Stimulated activated CD4-positive, alpha-beta T cell treated with anti-CD3 and anti-CD28 coated beads, TNF-alpha, amount 100 ng/mL, for 24 hours (primary cell): ENCODE data around the gene PRRC2B.
A peak's percentile ranks its signal among the peaks of the same experiment; 100 is the strongest.

ENCODE experiments used
- DNase-seq, 3 experiments: peaks; one replicate each; pipeline ENCODE4 v3.0.0-alpha.2; 2020; ENCODE audit warnings: low read depth in 3 of 3

Gene PRRC2B

DNA sequence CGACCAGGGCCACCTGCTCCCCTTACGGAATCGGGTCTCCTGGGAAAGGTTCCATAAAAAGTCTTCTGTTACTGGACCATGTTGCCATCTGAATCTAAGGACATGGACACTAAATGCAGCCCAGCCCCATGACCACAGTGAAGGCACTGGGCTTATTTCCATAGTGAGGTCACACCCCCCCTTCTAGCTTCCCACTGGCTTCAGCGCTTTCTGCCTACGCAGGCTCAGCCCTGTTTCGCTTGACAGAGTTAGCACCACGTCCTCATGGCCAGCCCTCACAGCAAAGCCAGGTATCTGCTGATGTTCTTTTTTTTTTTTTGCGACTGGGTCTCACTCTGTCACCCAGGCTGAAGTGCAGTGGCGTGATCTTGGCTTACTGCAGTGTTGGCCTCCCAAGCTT, 123.0 kb downstream of the PRRC2B start:
- DNase-seq: no peak

DNA sequence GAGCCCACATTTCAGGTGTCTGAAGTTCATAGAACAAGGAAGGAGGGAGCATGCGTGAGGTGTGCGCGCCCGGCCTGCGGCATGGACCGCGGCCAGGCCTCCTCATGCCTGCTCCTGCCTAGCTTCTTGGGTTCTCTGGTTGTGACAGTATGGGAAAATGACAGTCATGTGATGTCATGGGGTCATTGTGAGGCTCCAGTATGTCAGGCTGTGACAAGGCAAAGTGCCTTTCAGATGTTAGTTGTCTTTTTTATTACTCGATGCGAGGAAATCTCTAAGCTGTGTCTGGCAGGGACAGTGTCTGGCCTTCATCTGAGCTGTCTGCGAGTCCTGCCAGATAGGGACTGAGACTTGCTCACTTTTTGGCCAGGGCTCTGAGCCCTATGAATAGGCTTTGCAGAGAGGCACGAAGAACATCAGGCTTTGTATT, 123.9 kb downstream of the PRRC2B start:
- DNase-seq: no peak

DNA sequence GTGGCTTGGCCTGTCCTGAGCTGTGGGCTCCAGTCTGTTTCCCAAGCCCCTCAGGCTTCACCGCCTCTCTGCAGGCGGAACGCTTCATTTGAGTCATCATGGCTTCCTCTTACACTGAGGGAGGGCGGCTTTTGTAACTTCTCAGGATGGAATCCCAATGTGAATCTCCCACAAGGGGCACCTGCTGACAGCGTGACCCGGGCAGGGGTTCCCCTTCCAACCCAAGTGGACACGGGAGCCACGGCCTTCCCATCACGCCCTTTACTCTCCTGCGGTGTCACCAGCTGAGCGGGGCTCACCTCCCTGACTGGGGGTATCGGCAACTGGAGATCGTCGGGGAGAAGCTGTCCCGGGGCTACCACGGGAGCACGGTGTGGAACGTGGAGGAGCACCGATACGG, 124.7 kb downstream of the PRRC2B start:
- no peak for DNase-seq

DNA sequence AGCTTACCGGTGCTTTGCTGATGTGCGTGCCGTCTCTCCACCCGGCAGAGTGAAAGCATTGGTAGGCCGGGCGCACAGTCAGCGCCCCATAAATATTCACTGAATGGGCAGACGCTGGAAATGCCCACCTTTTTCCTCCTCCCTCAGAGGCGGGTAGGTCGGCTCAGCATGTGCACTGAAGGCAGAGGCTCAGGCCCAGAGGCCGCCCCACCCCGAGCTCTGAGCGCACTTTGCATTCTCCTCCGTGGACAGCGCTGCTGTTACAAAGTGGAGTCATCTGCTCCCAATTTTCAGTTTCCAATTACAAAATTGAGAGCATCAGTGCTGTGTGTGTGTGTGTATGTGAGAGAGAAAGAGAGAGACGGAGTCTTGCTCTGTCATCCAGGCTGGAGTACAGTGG, 126.6 kb downstream of the PRRC2B start:
- no peak for DNase-seq

DNA sequence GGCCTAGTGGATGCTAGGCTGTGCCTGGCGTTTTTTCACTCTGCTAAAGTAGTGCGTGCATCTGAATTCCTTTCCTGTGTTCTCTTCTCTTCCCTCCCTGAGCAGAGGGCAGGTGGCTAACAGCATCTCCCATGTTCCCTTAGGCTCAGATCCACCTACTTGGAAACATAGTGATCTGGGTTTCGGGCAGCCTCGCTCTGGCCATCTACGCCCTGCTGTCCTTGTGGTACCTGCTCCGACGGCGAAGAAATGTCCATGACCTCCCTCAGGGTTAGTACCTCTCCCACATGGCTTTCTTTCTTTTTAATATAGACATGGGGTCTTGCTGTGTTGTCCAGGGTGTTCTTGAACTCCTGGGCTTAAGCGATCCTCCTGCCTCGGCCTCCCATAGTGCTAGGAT, 127.3 kb downstream of the PRRC2B start:
- no peak for DNase-seq

DNA sequence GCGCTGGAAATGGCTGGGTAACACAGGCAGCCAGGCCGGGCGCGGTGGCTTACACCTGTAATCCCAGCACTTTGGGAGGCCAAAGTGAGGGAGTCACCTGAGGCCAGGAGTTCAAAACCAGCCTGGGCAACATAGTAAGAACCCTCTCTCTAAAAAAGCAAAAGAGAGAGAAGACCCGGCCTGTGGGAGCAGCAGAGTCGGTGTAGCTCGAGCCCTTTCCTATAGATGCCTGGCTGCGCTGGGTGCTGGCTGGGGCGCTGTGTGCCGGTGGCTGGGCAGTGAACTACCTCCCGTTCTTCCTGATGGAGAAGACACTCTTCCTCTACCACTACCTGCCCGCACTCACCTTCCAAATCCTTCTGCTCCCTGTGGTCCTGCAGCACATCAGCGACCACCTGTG, 127.9 kb downstream of the PRRC2B start:
- DNase-seq: no peak

DNA sequence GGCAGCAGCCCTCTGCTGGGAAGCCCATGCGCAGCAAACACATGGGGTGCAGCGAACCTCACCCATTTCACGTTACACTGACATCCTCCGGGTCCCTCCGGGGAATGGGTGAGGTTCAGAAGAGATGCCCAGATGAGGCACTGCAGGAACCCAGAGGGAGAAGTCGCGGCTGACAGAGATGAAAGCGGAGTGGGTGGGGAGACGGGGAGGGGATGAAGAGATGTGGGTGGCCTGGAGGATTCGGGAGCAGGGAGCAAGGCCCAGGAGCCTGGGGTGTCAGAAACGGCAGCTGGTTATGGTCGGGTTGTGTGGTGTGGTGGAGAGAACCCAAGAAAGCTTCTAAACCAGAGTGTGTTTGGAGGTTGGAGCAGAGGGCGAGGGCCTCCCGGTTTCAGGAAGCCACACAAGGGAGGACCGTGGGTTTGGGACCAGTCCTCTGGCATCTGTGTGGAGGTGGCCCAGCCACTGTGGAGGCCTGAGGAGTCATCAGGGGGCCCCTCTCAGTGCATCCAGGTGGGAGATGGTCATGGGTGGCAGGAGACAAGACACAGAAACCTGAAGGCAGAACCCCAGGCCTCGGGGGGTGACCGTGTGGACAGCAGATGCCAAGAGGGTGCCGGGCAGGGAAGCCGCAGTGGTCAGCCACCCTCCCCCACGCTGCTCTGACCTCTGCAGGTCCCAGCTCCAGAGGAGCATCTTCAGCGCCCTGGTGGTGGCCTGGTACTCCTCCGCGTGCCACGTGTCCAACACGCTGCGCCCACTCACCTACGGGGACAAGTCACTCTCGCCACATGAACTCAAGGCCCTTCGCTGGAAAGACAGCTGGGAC, 128.6 kb downstream of the PRRC2B start:
- no peak for DNase-seq

DNA sequence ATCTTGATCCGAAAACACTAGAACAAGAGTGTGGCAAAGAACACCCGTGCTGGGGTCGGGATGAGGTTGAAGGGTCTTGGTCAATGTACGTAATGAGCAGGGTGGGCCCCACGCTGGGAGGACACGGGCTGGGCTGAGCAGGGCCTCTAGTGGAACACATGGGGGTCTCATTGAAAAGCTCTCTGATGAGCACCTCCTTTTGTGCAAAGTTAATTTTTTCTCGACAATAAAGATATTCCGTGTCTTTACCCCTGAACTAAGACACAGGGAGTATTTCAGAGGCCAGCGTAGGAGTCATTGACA, 129.2 kb downstream of the PRRC2B start:
- DNase-seq: no peak

DNA sequence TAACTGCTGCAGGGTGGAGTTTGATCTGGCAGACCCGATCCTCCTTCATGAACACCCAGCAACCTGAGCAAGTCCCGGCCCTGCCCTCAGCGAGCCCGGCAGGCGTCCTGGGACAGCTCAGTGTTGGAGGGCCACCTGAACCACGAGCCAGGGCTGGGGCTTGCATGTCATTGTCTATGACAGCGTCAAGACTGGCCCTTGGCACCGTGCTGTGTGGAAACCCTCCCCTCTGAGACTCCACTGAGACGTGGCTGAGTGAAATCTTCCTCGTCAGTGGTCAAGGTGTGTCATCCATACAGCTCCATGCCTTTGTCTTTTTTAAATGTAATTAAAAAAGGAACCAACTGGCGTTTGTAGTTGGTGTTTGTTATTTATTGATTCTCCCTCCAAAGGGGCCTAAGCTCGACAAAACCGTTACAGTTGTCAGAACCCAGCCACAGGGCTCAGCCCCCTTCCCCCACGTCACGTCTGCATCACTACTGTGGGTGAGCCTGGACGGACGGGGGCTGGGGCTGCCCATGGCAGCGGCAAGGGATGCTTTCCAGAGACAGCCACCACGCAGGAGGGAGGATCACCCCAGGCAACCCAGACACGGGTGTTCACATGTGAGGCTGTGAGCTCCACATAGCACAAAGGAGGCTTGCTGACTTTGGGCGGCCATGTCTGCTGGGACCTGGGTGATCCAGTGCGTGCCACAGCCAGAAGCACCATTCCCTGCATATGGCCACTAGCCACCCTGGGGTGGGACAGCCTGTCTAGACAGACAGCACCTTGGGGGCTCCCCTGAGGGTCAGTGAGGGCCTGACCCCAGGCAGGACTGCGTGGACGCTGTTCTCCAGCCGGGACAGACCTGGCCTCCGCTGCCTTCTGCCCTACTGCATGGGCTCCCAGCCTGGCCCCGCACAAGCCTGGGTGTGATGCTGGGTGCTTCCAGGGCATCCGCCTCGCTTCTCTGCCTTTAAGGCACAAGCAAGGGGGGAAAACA, 129.9 kb downstream of the PRRC2B start:
- DNase-seq: no peak

DNA sequence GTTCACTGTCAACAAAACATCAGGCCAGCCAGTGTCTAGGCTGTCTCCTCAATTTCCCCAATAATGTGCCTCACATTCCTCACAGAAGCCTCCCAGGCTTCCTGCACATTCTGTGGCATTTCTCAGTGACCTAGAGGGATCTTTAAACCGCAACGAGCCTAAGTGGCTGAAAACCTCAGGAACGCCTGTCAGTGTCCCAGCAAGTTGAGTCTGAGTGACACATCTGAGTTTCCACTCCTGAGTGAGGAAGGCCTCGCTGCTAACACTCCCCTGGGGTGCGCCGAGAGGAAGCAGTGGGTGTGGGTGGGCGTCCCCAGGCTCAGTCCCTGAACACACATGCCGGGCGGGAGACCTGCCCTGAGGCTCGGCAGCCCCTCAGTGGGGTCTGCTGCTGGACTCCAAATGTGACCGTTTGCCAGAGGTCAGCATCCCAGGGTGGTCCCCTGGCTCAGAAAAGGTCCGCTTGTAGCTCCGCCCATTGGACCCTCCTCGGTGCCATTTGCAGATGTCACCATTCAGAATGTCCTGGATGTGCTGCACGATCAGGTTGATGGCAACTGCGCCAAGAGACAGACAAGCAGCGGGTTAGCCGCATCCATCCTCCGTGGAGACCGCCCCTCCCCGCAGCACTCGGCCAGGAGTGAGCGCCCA, 130.9 kb downstream of the PRRC2B start:
- no peak for DNase-seq

DNA sequence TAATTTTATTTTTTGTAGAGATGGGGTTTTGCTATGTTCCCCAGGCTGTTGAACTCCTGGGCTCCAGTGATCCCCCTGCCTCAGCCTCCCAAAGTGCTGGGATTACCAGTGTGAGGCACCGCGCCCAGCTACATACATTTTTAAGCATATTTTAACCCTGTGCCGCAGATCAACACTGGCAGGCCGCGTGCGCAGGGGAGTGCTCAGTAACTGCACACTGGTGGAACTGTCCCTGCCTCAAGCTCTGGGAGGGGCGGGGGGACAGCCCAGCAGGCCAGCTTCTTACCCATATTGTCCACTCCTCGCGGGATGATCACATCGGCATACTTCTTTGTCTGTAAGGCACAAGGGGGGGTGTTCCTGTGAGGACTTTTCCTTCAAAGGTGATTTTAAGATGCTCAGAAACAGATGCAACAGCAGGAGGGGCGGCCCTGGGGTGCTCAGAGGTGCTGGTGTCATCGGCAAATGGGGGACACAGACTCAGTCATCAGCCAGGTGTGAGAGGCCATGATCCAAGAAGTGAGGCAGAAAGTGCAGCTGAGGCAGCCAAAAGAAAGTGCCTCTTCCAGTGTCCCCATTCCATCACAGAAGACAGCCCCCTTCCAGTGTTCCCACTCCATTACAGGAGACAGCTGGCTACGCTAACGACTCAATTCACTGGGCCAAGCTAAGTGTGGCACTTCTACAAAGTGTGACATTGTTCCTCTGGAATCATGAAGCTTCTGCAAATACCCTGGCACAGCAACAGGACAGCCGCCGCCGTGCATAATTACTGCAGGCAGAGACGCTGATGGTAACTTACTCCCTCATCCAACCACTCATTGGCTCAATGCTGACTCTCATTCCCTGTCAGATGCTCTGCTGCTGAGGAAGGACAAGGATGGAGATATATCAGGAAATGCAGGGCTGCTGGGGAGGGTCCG, 132.0 kb downstream of the PRRC2B start:
- no peak for DNase-seq

DNA sequence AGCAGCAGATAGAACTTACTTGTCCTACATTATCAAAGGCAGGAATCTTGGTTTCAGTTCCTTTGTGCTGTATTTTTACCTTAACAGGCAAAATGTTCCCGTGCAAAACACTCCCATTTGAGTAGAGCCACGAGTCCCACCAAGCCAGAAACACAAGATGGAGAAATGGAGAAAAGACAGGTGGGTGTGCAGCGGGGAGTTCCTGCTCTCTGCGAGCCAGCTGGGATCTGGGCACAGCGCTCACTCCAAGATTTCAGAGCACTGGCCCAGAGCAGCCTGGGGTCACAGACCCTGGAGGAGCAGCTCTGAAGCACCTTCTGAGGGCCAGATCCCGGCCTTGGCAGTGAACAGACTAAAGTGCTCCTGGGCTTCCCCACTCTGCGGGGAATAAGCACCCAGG, 134.3 kb downstream of the PRRC2B start:
- no peak for DNase-seq

DNA sequence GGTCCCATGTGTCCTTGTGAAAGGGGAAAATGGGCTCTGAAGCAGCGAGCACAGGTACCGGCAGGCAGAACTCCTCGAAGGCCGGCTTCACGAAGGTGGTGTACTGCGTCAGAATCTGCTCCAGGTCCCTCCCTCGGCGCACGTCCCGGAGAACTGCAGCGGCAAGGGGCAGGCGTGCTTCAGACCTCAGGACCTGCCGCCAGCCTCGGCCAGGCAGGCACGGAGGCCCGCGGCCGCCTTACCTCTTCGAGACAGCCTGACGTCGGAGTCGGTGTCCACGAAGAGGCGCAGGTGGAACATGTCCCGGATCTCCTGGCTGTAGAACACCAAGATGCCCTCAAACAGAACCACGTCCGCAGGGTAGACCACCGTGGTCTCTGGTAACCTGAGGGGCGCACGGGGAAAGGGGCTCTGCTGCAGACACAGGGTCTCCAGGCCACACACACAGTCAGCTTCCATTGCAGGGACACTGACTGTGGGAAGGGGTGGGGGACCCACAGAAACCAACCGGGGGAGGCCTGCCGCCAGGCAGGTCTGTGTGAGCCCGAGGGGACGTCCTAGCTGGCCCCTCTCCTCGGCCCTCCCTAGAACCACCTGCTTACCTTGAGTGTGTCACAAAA, 135.1 kb downstream of the PRRC2B start:
- no peak for DNase-seq

DNA sequence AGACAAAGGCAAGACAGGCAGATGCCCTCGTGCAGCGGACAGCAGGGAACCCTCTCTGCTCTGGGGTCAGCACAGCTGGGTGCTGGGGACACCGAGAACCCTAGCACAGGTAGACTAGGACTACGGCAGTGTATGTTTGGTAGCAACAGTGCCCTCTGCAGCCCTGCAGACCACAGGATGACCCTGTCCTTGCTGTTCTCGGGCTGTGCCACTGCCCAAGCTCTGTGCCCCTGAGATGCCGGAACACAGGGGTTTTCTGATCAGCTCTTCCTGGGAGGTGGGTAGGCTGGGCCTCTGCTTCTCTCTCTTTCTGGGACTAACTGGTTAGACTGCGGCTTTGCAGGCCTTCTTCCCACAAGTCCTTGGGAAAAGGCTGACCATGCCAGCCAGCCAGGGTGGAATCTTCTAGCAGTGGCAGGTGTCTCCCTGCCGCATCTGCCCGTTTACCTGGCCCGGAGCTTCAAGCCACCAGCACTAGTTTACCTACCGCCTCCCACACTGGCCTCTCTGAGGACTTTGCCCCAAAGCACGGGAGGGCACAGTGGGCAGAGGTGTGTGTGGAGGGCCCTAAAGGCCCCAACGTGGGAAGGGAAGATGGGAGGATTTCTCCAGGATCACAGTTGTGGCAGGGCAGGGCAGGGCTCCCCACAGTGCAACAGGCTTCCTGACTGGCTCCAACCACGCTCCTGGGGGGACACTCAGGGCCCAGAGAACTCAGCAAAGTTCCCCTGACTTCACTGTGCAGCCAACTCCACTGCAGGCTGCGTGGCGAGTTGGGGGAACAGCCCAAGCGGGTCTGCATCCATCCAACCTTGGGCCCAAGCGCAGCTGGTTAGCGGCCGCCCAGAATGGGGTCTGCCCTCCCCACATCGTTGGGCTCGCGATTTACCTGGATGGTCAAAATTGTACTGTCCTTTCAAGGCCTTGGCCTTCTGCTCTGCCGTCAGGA, 136.0 kb downstream of the PRRC2B start:
- DNase-seq: no peak

DNA sequence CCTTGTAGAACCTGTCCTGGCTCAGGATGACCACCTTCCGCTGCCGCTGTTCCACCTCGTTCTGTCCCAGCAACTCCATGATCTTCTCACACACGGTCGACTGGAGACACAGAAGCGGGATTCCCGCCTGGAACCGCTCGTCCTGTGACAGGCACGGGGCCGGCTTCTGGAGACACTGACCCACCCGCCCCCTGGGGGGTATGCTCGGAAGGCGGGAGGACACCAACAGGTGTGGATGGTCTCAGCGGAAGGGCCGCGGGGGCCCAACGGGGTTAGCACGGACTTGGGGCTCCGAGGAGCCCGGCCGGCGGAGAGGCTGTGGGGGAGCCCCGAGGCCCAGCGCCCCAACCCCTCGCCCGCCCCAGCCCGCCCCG, 136.6 kb downstream of the PRRC2B start:
- DNase-seq: no peak

DNA sequence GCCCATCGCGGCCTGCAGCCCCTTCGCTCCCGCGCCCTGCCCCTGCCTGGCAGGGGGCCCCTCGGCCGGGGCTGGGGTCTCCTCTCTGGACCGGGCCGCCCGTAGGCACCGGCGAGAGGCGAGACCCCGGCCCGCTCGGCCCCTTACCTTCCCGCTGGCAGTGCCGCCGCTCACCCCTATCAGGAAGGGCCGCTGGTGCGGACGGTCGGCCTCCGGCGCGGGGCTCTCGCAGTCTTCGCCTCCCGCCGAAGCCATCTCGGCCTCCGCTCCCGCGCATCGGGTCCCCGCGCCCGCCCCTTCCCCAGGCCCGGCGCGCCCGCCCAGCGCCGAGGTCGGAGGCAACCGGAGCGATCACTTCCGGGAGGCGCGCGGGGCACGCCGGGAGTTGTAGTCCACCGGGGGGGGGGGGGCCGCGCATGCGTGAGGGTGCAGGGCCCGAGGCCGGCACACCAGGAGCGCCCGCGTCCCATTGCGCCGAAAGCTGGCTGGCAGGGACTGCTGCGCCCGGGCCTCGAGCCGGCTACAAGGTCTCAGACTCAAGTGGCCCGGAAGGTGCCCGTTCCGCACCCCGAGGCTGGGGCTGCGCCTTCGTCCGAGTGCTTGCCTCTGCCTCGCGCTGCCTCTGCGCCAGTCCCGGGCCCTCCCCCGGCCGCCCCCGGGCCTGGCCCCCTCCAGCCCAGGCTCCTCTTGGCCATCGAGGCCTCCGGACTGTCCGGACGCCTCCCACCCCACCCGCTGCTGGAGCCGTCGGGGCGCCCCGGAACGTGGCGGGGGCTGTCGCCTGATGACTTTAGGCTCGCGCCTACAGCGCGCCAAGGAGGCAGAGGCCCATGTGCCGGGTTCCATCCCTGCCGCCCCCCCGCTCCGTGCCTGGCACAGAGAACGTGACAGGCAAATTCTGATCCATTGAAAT, 137.3 kb downstream of the PRRC2B start, which contains the start of gene UCK1:
TSS of gene UCK1 (minus strand) at position 344 of the 913 bp plus-strand sequence. CDS start at position 255, 89 bp downstream.
- DNase-seq: peak; percentile 47 to 73 (median 57)

DNA sequence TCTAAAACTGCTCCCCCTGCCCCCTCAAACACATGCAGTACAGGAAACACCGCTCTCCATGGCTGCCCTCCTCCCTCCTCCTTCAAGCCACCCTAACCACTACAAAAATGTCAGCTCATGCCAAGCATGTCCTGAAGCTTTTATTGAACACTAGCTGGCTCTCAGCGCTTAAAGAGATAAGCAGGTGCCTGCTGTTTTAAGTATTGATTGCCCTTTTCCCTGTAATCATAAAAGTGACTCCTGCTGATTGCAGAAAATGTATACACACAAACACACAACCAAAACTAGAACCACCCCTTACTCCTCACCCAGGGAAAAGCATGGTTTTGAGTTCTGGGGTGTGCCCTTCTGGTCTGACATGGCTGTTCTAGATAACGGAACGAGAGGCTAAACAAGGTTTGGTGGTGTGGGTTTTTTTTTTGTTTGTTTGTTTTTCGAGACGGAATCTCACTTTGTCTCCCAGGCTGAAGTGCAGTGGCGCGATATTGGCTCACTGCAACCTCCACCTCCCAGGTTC, 140.9 kb downstream of the PRRC2B start:
- no peak for DNase-seq

DNA sequence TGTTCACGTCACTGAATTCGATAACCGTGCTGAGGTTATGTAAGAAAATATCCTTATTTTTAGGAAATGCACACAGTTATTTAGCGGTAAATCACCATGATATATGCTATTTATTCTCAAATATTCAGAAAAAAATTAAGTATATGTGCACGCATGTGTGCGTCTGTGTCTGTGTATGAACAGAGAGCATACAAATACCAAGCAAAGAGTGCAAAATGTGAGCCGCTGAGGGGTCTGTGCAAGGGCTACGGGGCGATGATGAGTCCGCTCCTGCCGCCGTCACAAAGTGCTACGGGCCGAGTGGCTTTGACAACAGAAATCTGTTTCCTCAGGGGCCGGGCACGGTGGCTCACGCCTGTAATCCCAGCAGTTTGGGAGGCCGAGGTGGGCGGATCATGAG, 144.1 kb downstream of the PRRC2B start:
- DNase-seq: no peak
